Measurements from ENCODE around the gene POLRMT. TPM values are rescaled to one million over a fixed set of nuclear protein-coding genes. Genes with fewer than 3 reads are reported as not detected.

POLRMT gene
- total RNA-seq, 6 experiments from 2014 or later: 25.9 to 42.9 (median 33.3) TPM

- Histone ChIP-seq H3K27ac (no peak overlapping the region), H3K4me1 (no peaks in the 10 kb centered on the region), H3K36me3 (peaks cover 0 to 31% (median 10%) of the 10 kb centered on the region in 4 donors), H3K27me3 (no peaks in the 10 kb centered on the region), H3K4me3 (no peak overlapping the region), H3K9me3 (no peaks in the 10 kb centered on the region)
- TF ChIP-seq, protein P1, sequence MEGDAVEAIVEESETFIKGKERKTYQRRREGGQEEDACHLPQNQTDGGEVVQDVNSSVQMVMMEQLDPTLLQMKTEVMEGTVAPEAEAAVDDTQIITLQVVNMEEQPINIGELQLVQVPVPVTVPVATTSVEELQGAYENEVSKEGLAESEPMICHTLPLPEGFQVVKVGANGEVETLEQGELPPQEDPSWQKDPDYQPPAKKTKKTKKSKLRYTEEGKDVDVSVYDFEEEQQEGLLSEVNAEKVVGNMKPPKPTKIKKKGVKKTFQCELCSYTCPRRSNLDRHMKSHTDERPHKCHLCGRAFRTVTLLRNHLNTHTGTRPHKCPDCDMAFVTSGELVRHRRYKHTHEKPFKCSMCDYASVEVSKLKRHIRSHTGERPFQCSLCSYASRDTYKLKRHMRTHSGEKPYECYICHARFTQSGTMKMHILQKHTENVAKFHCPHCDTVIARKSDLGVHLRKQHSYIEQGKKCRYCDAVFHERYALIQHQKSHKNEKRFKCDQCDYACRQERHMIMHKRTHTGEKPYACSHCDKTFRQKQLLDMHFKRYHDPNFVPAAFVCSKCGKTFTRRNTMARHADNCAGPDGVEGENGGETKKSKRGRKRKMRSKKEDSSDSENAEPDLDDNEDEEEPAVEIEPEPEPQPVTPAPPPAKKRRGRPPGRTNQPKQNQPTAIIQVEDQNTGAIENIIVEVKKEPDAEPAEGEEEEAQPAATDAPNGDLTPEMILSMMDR (IDR thresholded peaks at IDR 0.05): no peak
- DNase-seq (peak in 1 of 3 donors; percentile 51), ATAC-seq (peak in 1 of 4 donors; percentile 9)
- intact Hi-C loops (cut with DNase I): no loop called here
- 87% methylated on average over 7 of the region's 58 CpGs for WGBS (ENCODE audit: insufficient coverage, low coverage, low lambda C conversion rate, missing lambda C conversion rate)
Observed at GRCh38 chr19:616747-617526, 16.4 kb downstream of the POLRMT start.

DNA sequence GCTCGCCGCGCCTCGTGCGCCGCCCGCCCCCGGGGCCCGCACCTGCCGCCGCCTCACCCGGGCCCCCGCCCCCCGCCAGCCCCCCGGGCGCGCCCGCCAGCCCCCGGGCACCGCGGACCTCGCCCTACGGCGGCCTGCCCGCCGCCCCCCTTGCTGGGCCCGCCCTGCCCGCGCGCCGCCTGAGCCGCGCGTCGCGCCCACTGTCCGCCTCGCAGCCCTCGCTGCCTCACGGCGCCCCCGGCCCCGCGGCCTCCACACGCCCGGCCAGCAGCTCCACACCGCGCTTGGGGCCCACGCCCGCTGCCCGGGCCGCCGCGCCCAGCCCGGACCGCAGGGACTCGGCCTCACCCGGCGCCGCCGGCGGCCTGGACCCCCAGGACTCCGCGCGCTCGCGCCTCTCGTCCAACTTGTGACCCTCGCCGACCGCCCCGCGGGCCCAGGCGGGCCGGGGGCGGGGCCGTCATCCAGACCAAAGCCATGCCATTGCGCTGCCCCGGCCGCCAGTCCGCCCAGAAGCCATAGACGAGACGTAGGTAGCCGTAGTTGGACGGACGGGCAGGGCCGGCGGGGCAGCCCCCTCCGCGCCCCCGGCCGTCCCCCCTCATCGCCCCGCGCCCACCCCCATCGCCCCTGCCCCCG is 17.2 kb downstream of the POLRMT start:
- H3K27ac ChIP-seq: no peak overlapping the region
- H3K27me3 ChIP-seq: no peaks in the 10 kb centered on the region
- no peaks in the 10 kb centered on the region for H3K9me3 ChIP-seq
- WGBS (ENCODE audit: insufficient coverage, low coverage, low lambda C conversion rate, missing lambda C conversion rate): no CpG with 5 or more reads among the region's 97 CpGs
- TF ChIP-seq, protein P1 (IDR thresholded peaks at IDR 0.05): no peak
- TF ChIP-seq POLR2A (IDR thresholded peaks at IDR 0.05): no peak
- no peak overlapping the region for H3K4me3 ChIP-seq
- no peak for ATAC-seq
- peaks cover 0 to 24% (median 10%) of the 10 kb centered on the region in 4 donors for H3K36me3 ChIP-seq
- H3K4me1 ChIP-seq: no peaks in the 10 kb centered on the region
- peak in 2 of 3 donors; percentile 30 to 42 for DNase-seq
- intact Hi-C loops (cut with DNase I): no loop called here

GRCh38 chr19:615619-616018 is 17.7 kb downstream of the POLRMT start:
- TF ChIP-seq POLR2A (IDR thresholded peaks at IDR 0.05): no peak
- TF ChIP-seq, protein P1 (IDR thresholded peaks at IDR 0.05): peak in 1 of 4 donors; percentile 24
- Histone ChIP-seq H3K4me3 (no peak overlapping the region), H3K27ac (no peak overlapping the region), H3K36me3 (peaks cover 0 to 21% (median 9%) of the 10 kb centered on the region in 4 donors), H3K27me3 (no peaks in the 10 kb centered on the region), H3K9me3 (no peaks in the 10 kb centered on the region), H3K4me1 (no peaks in the 10 kb centered on the region)
- intact Hi-C loops (cut with DNase I): no loop called here
- peak in 2 of 3 donors; percentile 35 to 40 for DNase-seq
- 46% methylated on average over 10 of the region's 33 CpGs for WGBS (ENCODE audit: insufficient coverage, low coverage, low lambda C conversion rate, missing lambda C conversion rate)
- ATAC-seq: peak; percentile 27 to 66 (median 52)

GRCh38 chr19:613732-614567 is 19.4 kb downstream of the POLRMT start:
- Histone ChIP-seq H3K9me3 (no peaks in the 10 kb centered on the region), H3K4me3 (no peak overlapping the region), H3K27ac (no peak overlapping the region), H3K36me3 (peaks cover 0 to 6% (median 3%) of the 10 kb centered on the region in 4 donors), H3K4me1 (no peaks in the 10 kb centered on the region), H3K27me3 (no peaks in the 10 kb centered on the region)
- intact Hi-C loops (cut with DNase I): no loop called here
- 89% methylated on average over 17 of the region's 54 CpGs for WGBS (ENCODE audit: insufficient coverage, low coverage, low lambda C conversion rate, missing lambda C conversion rate)
- ATAC-seq (no peak), DNase-seq (peak in 2 of 3 donors; percentile 45 to 49)
- no peak for TF ChIP-seq POLR2A (IDR thresholded peaks at IDR 0.05)
- TF ChIP-seq, protein P1 (IDR thresholded peaks at IDR 0.05): no peak

Data from right lobe of liver (tissue), 6 donors.